HepG2 (cell line): ENCODE results near the gene ADAMTS14. TPM values are rescaled to one million over a fixed set of nuclear protein-coding genes. Genes with fewer than 3 reads are reported as not detected.

Experiments used
- ATAC-seq: fragments of 200-7000 bp; cut with Tn5 transposase; 3 replicates; pipeline ENCODE4 v1.9.1; 2020; ENCODE audit warnings: mild to moderate bottlenecking, moderate library complexity
- BruUV-seq: library from RNA; stranded (reverse); fragments of 400-500 nt; replicated peaks from 2 replicates; lab custom pipeline; 2021; lab: Mats Ljungman, UMichigan
- CTCF ChIA-PET: fragments of 300-600 bp; formaldehyde crosslinking; extraction: SDS; loops from one replicate; lab custom pipeline; 2021; ENCODE audit warnings: low total read pairs, inconsistent platforms, low intra/inter-chr PET ratio; lab: Yijun Ruan, JAX
- POLR2A ChIA-PET: fragments of 350-600 bp; sonication (Branson Sonifier 250); formaldehyde crosslinking; loops from one replicate; lab custom pipeline; 2020; ENCODE audit warnings: antibody characterized with exemption, inconsistent platforms; lab: Yijun Ruan, JAX
- DNase-seq: peaks from one replicate; pipeline ENCODE4 v3.0.0-alpha.2; 2015; ENCODE audit warnings: low spot score
- FAIRE-seq: peaks from 3 replicates; lab custom pipeline; 2011; peaks lifted over from hg19 to GRCh38; lab: Jason Lieb, UNC
- H2AFZ ChIP-seq: one replicate; pipeline ENCODE4 v1.6.1; 2011; ENCODE audit warnings: low read length, inconsistent platforms
- H3K27ac ChIP-seq: fragments of 300-600 bp; 3 replicates; pipeline ENCODE4 v1.8.0; 2011; ENCODE audit warnings: mixed run types, mild to moderate bottlenecking, mixed read lengths, low read length, inconsistent platforms; ENCODE audit not compliant: insufficient read depth; ENCODE audit errors: extremely low read length
- H3K27me3 ChIP-seq, 2 experiments: fragments of 200-600 bp in 1 of 2; 2 replicates in 1 of 2; 3 replicates in 1 of 2; pipeline versions ENCODE4 v1.6.0 to v1.8.0; 2011; ENCODE audit warnings: low read length in 2 of 2, mild to moderate bottlenecking in 2 of 2, moderate library complexity in 2 of 2, inconsistent platforms in 1 of 2; ENCODE audit not compliant: insufficient read depth in 2 of 2, control insufficient read depth in 1 of 2
- H3K36me3 ChIP-seq, 2 experiments: fragments of 200-600 bp in 1 of 2; replicated peaks in 1 of 2; 2 replicates in 1 of 2; 3 replicates in 1 of 2; pipeline versions ENCODE4 v1.5.1 to v1.8.0; 2011; ENCODE audit warnings: low read length in 2 of 2, inconsistent platforms in 1 of 2; ENCODE audit not compliant: insufficient read depth in 2 of 2, control insufficient read depth in 1 of 2
- H3K4me1 ChIP-seq: 2 replicates; pipeline ENCODE4 v1.5.1; 2012; ENCODE audit warnings: low read length, inconsistent platforms; ENCODE audit not compliant: insufficient read depth
- H3K4me2 ChIP-seq: 2 replicates; pipeline ENCODE4 v1.6.0; 2011; ENCODE audit warnings: low read depth, low read length, inconsistent platforms
- H3K4me3 ChIP-seq, 3 experiments: fragments of 200-600 bp in 1 of 3; sonication (generic), shearing (Covaris generic) in 1 of 3; replicated peaks in 1 of 3; 2 replicates each; pipeline ENCODE4 v1.5.1; 2011 to 2016; ENCODE audit warnings: low read length in 3 of 3, inconsistent platforms in 2 of 3, low read depth in 2 of 3, mild to moderate bottlenecking in 2 of 3, control low read depth in 1 of 3, mixed read lengths in 1 of 3; ENCODE audit not compliant: insufficient read depth in 1 of 3
- H3K79me2 ChIP-seq: one replicate; pipeline ENCODE4 v1.6.1; 2011; ENCODE audit warnings: low read length, inconsistent platforms; ENCODE audit not compliant: insufficient read depth
- H3K9ac ChIP-seq: 2 replicates; pipeline ENCODE4 v1.6.0; 2011; ENCODE audit warnings: mild to moderate bottlenecking, low read depth, low read length, inconsistent platforms; ENCODE audit not compliant: insufficient read depth
- H3K9me3 ChIP-seq: 2 replicates; pipeline ENCODE4 v1.5.1; 2012; ENCODE audit warnings: mild to moderate bottlenecking, low read length
- H4K20me1 ChIP-seq: 2 replicates; pipeline ENCODE4 v1.6.0; 2011; ENCODE audit warnings: inconsistent platforms, mild to moderate bottlenecking, low read length, moderate library complexity; ENCODE audit not compliant: insufficient read depth
- DR1 ChIP-seq: sonication (generic); formaldehyde crosslinking; IDR thresholded peaks from 2 replicates; pipeline ENCODE4 v1.8.0; 2021; ENCODE audit warnings: mild to moderate bottlenecking, missing genetic modification reagents, inconsistent platforms
- HHEX ChIP-seq: IDR thresholded peaks from 2 replicates; pipeline ENCODE4 v1.6.1; 2016; ENCODE audit warnings: control low read depth
- NCOA2 ChIP-seq: sonication (generic); formaldehyde crosslinking; IDR thresholded peaks from 2 replicates; pipeline ENCODE4 v1.8.0; 2022; ENCODE audit warnings: inconsistent platforms
- NFATC3 ChIP-seq: sonication (generic); formaldehyde crosslinking; IDR thresholded peaks from 2 replicates; pipeline ENCODE4 v1.5.1; 2020; ENCODE audit warnings: mild to moderate bottlenecking, missing genetic modification reagents
- PAX8 ChIP-seq: sonication (generic); formaldehyde crosslinking; IDR thresholded peaks from 2 replicates; pipeline ENCODE4 v1.8.0; 2022; ENCODE audit warnings: mild to moderate bottlenecking, missing genetic modification reagents, borderline replicate concordance
- ZBTB43 ChIP-seq: sonication (generic); formaldehyde crosslinking; conservative IDR thresholded peaks from 2 replicates; pipeline ENCODE4 v1.4.0; 2020; ENCODE audit warnings: missing genetic modification reagents
- ZIK1 ChIP-seq: sonication (generic); formaldehyde crosslinking; IDR thresholded peaks from 2 replicates; pipeline ENCODE4 v1.5.0; 2020; ENCODE audit warnings: mild to moderate bottlenecking, low read depth, missing genetic modification reagents, borderline replicate concordance
- ZKSCAN5 ChIP-seq: sonication (generic); formaldehyde crosslinking; IDR thresholded peaks from 2 replicates; pipeline ENCODE4 v1.5.1; 2020; ENCODE audit warnings: mild to moderate bottlenecking, missing genetic modification reagents
- ZNF282 ChIP-seq: fragments of 450-650 bp; IDR thresholded peaks from 2 replicates; pipeline ENCODE4 v1.6.1; 2018; ENCODE audit not compliant: partially characterized antibody
- ZNF616 ChIP-seq: sonication (generic); formaldehyde crosslinking; IDR thresholded peaks from 2 replicates; pipeline ENCODE4 v1.5.0; 2020; ENCODE audit warnings: low read depth, mild to moderate bottlenecking, missing genetic modification reagents
- ZNF746 ChIP-seq: sonication (generic); formaldehyde crosslinking; IDR thresholded peaks from 2 replicates; pipeline ENCODE4 v1.8.0; 2022; ENCODE audit warnings: mild to moderate bottlenecking, missing genetic modification reagents
- ZNF841 ChIP-seq: sonication (generic); formaldehyde crosslinking; IDR thresholded peaks from 2 replicates; pipeline ENCODE4 v1.8.1; 2023; ENCODE audit warnings: missing genetic modification reagents, borderline replicate concordance
- ZNF850 ChIP-seq: sonication (generic); formaldehyde crosslinking; conservative IDR thresholded peaks from 2 replicates; pipeline ENCODE4 v1.9.0; 2021; ENCODE audit warnings: mild to moderate bottlenecking, missing genetic modification reagents
- WGBS: methylation state at CpG from one replicate; pipeline ENCODE4 v1.1.6; 2017; ENCODE audit warnings: low lambda C conversion rate; 5-methylcytosine and 5-hydroxymethylcytosine counted together
- in situ Hi-C: cut with HindIII; loops from 2 replicates; pipeline ENCODE4 v1.10.0; 2017; ENCODE audit warnings: low pct_unique_long_range_greater_than_20kb; ENCODE audit not compliant: extremely low pct_ligation_motif_present
- intact Hi-C: fragments of 100-400 bp; cut with micrococcal nuclease; formaldehyde crosslinking; loops from one replicate; pipeline ENCODE4 v1.10.0; 2022; ENCODE audit not compliant: unreplicated experiment
- polyA plus RNA-seq, 8 experiments: library from polyadenylated mRNA; depleted of rRNA in 3 of 8; stranded (reverse) in 7 of 8; unstranded in 1 of 8; fragments of >200 nt; fragmentation: Illumina TruSeq in 4 of 8; extraction: Trizol in 4 of 8; gene quantifications; 2 replicates each; pipeline versions ENCODE4 v1.2.1 to v1.2.3, GENCODE V29; 2011 to 2016; ENCODE audit warnings: low read depth in 4 of 8, missing spikeins in 1 of 8, mixed read lengths in 1 of 8; ENCODE audit not compliant: insufficient read depth in 1 of 8
- total RNA-seq, 5 experiments: library from RNA; depleted of rRNA; stranded (reverse); fragments of >200 nt; fragmentation: Illumina TruSeq; extraction: Trizol; gene quantifications; 2 replicates each; pipeline ENCODE4 v1.2.3, GENCODE V29; 2016; ENCODE audit warnings: low read depth in 1 of 5
- TF ChIP-seq, protein P1 (sequence below): sonication (generic); formaldehyde crosslinking; IDR thresholded peaks from 2 replicates; pipeline ENCODE4 v1.5.0; 2020; ENCODE audit warnings: mild to moderate bottlenecking, missing genetic modification reagents
- TF ChIP-seq, protein P2 (sequence below): IDR thresholded peaks from 2 replicates; pipeline ENCODE4 v1.4.0; 2020; ENCODE audit warnings: mild to moderate bottlenecking, missing genetic modification reagents

ADAMTS14 gene
- total and polyA plus RNA-seq, 2 of the 13 experiments (the other 11 are each of a cell fraction or from before 2014, with no cell fraction given) = 0.04 to 0.07 TPM

- no peak for FAIRE-seq
- Histone ChIP-seq H3K4me2 (no peak overlapping the region), H3K9ac (no peak overlapping the region), H3K4me3 (no peak overlapping the region), H3K79me2 (no peaks in the 10 kb centered on the region)
- no peak for TF ChIP-seq ZNF841 (CRISPR knock-in tag)
- no peak for TF ChIP-seq ZNF850
- TF ChIP-seq HHEX = no peak
- TF ChIP-seq PAX8 (CRISPR knock-in tag) = no peak
- TF ChIP-seq ZIK1 = no peak
- TF ChIP-seq, all 625 proteins: peak for 0
- intact Hi-C loops (no loop called here), in situ Hi-C loops (no loop called here)
- Histone ChIP-seq H3K36me3 (no peaks in the 10 kb centered on the region), H3K4me1 (no peaks in the 10 kb centered on the region), H3K27ac (no peak overlapping the region), H3K9me3 (no peaks in the 10 kb centered on the region), H2AFZ (no peak overlapping the region), H4K20me1 (no peaks in the 10 kb centered on the region), H3K27me3 (no peaks in the 10 kb centered on the region; a peak in 1 of 5 replicates)
- POLR2A ChIA-PET = no interaction called here
- no TSS peak for BruUV-seq
- ATAC-seq (no peak), DNase-seq (no peak)
- CTCF ChIA-PET = no interaction called here
Measured at GRCh38 chr10:70626056-70626455, 46.2 kb upstream of the ADAMTS14 start.

- Histone ChIP-seq H2AFZ (no peak overlapping the region), H3K9ac (no peak overlapping the region), H3K4me2 (no peak overlapping the region), H3K9me3 (no peaks in the 10 kb centered on the region), H4K20me1 (no peaks in the 10 kb centered on the region), H3K36me3 (no peaks in the 10 kb centered on the region), H3K27me3 (peaks cover 0 to 6% of the 10 kb centered on the region in 2 experiments; a peak in 1 of 5 replicates), H3K4me1 (no peaks in the 10 kb centered on the region), H3K79me2 (no peaks in the 10 kb centered on the region), H3K4me3 (no peak overlapping the region), H3K27ac (no peak overlapping the region)
- DNase-seq = no peak
- no peak for ATAC-seq
- intact Hi-C loops = no loop called here
- BruUV-seq = no TSS peak
- in situ Hi-C loops = no loop called here
- POLR2A ChIA-PET = no interaction called here
- WGBS = 0% methylated on average over 1 of the region's 1 CpG
- no peak for FAIRE-seq
- CTCF ChIA-PET = no interaction called here
- no peak for TF ChIP-seq ZNF616
- TF ChIP-seq, protein P1, sequence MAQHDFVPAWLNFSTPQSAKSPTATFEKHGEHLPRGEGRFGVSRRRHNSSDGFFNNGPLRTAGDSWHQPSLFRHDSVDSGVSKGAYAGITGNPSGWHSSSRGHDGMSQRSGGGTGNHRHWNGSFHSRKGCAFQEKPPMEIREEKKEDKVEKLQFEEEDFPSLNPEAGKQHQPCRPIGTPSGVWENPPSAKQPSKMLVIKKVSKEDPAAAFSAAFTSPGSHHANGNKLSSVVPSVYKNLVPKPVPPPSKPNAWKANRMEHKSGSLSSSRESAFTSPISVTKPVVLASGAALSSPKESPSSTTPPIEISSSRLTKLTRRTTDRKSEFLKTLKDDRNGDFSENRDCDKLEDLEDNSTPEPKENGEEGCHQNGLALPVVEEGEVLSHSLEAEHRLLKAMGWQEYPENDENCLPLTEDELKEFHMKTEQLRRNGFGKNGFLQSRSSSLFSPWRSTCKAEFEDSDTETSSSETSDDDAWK (CRISPR knock-in tag) = no peak
- no peak for TF ChIP-seq ZNF282
- no peak for TF ChIP-seq ZNF746
- TF ChIP-seq NFATC3 (CRISPR knock-in tag) = no peak
- no peak for TF ChIP-seq DR1 (CRISPR knock-in tag)
- TF ChIP-seq, protein P2, sequence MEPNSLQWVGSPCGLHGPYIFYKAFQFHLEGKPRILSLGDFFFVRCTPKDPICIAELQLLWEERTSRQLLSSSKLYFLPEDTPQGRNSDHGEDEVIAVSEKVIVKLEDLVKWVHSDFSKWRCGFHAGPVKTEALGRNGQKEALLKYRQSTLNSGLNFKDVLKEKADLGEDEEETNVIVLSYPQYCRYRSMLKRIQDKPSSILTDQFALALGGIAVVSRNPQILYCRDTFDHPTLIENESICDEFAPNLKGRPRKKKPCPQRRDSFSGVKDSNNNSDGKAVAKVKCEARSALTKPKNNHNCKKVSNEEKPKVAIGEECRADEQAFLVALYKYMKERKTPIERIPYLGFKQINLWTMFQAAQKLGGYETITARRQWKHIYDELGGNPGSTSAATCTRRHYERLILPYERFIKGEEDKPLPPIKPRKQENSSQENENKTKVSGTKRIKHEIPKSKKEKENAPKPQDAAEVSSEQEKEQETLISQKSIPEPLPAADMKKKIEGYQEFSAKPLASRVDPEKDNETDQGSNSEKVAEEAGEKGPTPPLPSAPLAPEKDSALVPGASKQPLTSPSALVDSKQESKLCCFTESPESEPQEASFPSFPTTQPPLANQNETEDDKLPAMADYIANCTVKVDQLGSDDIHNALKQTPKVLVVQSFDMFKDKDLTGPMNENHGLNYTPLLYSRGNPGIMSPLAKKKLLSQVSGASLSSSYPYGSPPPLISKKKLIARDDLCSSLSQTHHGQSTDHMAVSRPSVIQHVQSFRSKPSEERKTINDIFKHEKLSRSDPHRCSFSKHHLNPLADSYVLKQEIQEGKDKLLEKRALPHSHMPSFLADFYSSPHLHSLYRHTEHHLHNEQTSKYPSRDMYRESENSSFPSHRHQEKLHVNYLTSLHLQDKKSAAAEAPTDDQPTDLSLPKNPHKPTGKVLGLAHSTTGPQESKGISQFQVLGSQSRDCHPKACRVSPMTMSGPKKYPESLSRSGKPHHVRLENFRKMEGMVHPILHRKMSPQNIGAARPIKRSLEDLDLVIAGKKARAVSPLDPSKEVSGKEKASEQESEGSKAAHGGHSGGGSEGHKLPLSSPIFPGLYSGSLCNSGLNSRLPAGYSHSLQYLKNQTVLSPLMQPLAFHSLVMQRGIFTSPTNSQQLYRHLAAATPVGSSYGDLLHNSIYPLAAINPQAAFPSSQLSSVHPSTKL (CRISPR knock-in tag) = no peak
- no peak for TF ChIP-seq ZKSCAN5 (CRISPR knock-in tag)
- no peak for TF ChIP-seq ZBTB43
- no peak for TF ChIP-seq NCOA2 (CRISPR knock-in tag)
Measured at GRCh38 chr10:70629338-70629737, 43.0 kb upstream of the ADAMTS14 start.
